Activated CD4-positive, alpha-beta memory T cell treated with anti-CD3 and anti-CD28 coated beads, Interleukin-2, amount 10 ng/mL, durations not matched to agents 7 days and 5 days (primary cell): ENCODE measurements around the gene GSTO2. TPM values are rescaled to one million over a fixed set of nuclear protein-coding genes. Genes with fewer than 3 reads are reported as not detected.

Source experiments
- CTCF ChIA-PET: fragments of 350-600 bp; sonication (Branson Sonifier 250); formaldehyde crosslinking; loops from one replicate; lab custom pipeline; 2021; ENCODE audit warnings: antibody characterized with exemption, inconsistent platforms; lab: Charles Lee
- POLR2A ChIA-PET: fragments of 350-600 bp; sonication (Branson Sonifier 250); formaldehyde crosslinking; loops from one replicate; lab custom pipeline; 2021; ENCODE audit warnings: antibody characterized with exemption; lab: Charles Lee
- DNase-seq: peaks from one replicate; pipeline ENCODE4 v3.0.0-alpha.2; 2020
- H3K27ac Mint-ChIP-seq: one replicate; pipeline ENCODE4 v1.8.0; 2021; ENCODE audit warnings: mild to moderate bottlenecking, mixed read lengths
- H3K27me3 Mint-ChIP-seq: one replicate; pipeline ENCODE4 v1.8.0; 2021; ENCODE audit warnings: mixed read lengths
- H3K36me3 Mint-ChIP-seq: one replicate; pipeline ENCODE4 v1.8.0; 2021; ENCODE audit warnings: low read depth, mixed read lengths
- H3K4me1 Mint-ChIP-seq: one replicate; pipeline ENCODE4 v1.8.0; 2021; ENCODE audit warnings: mixed read lengths
- H3K4me3 Mint-ChIP-seq: one replicate; pipeline ENCODE4 v1.8.0; 2021; ENCODE audit warnings: mild to moderate bottlenecking, mixed read lengths
- H3K9me3 Mint-ChIP-seq: one replicate; pipeline ENCODE4 v1.8.0; 2021; ENCODE audit warnings: mixed read lengths
- total RNA-seq, 2 experiments: library from RNA; stranded (reverse); gene quantifications; one replicate each; pipeline ENCODE4 v1.2.3, GENCODE V29; 2021

GSTO2 gene
- total RNA-seq, 2 experiments from 2014 or later: 0.88 to 1.8 TPM

DNA sequence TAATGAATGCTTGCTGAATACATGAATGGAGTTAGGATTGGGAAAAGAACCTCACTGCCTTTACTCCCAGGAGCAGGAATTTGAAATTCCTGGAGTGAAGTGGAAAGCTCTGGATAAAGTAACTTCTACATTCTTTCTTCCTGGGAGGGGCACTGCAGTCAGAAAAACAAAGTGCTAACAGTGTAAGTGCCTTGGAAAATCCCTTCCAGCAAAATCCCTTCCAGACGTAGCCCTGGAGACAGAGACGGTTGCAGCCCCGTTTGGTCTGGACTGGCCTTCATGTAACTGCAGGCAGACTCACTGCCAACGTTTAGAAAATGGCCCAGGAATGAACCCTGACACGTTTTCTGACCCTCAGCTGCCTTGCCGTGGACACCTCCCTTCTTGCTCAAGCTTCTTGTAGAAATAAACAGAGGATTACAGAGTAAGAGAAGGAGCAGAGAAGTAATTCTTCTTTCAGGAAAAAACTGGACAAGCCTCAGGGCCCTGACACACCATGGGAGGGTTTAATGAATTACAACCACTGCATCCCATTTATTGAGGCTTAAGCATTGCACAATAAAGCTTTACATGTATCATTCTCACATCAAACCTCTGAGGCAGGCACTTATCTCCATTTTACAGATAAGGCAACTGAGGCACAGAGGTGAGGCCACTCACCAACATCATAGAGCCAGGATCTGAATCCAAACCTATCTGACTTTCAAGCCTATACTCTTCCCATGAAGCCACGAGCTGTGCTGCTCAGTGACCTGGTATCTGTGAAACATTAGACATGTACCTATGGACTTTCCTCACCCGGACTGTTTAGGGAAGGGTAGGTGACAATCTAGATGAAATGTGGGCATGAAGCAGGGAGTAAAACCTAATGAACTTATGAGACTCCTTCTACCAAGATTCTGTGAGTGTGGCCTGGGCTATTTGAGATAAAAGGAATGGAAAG, 61.5 kb downstream of the GSTO2 start:
- Mint-ChIP-seq H3K9me3 (no peaks in the 10 kb centered on the region), H3K27ac (peak overlapping the region; percentile 94), H3K4me1 (peaks cover 92% of the 10 kb centered on the region), H3K36me3 (peaks cover 35% of the 10 kb centered on the region), H3K4me3 (no peak overlapping the region), H3K27me3 (no peaks in the 10 kb centered on the region)
- ChIA-PET POLR2A (interaction anchor here (1.4 to 2.8 kb wide), 3 partner anchors 8 to 25 kb away, joined by 5 to 30 read pairs (median 6); partner anchors contain the start of gene ITPRIP), CTCF (interaction anchor here (0.9 to 4.1 kb wide), 7 partner anchors 8 to 39 kb away, joined by 3 to 16 read pairs (median 4); partner anchors contain the start of genes CFAP58 and ITPRIP)
- DNase-seq: no peak

GRCh38 chr10:104331208-104331838, 62.3 kb downstream of the GSTO2 start:
- no peak for DNase-seq
- CTCF ChIA-PET: interaction anchor here (1.2 kb wide), 2 partner anchors 20 to 24 kb away, joined by 4 read pairs; no protein-coding TSS in a partner anchor
- Mint-ChIP-seq H3K4me3 (no peak overlapping the region), H3K9me3 (no peaks in the 10 kb centered on the region), H3K4me1 (peaks cover 91% of the 10 kb centered on the region), H3K27me3 (no peaks in the 10 kb centered on the region), H3K36me3 (peaks cover 36% of the 10 kb centered on the region), H3K27ac (peak overlapping the region; percentile 13)
- POLR2A ChIA-PET: interaction anchor here (1.8 kb wide), 1 partner anchor 10 kb away, joined by 6 read pairs; no protein-coding TSS in a partner anchor

- Mint-ChIP-seq H3K4me1 (peaks cover 81% of the 10 kb centered on the region), H3K27ac (no peak overlapping the region), H3K4me3 (no peak overlapping the region), H3K27me3 (no peaks in the 10 kb centered on the region), H3K9me3 (no peaks in the 10 kb centered on the region), H3K36me3 (peaks cover 37% of the 10 kb centered on the region)
- ChIA-PET POLR2A (no interaction called here), CTCF (interaction anchor here (1.2 kb wide), 1 partner anchor 25 kb away, joined by 4 read pairs; no protein-coding TSS in a partner anchor)
- DNase-seq: no peak
Observed at GRCh38 chr10:104332243-104333031, 63.5 kb downstream of the GSTO2 start.

- ChIA-PET CTCF (interaction anchor here (1.1 to 6.4 kb wide), 2 partner anchors 19 to 27 kb away, joined by 3 to 66 read pairs; no protein-coding TSS in a partner anchor), POLR2A (no interaction called here)
- Mint-ChIP-seq H3K4me1 (peaks cover 74% of the 10 kb centered on the region), H3K27ac (peak overlapping the region; percentile 37), H3K4me3 (no peak overlapping the region), H3K9me3 (no peaks in the 10 kb centered on the region), H3K27me3 (no peaks in the 10 kb centered on the region), H3K36me3 (peaks cover 37% of the 10 kb centered on the region)
- peak; percentile 33 for DNase-seq
Observed at GRCh38 chr10:104333032-104333727, 64.2 kb downstream of the GSTO2 start.

DNA sequence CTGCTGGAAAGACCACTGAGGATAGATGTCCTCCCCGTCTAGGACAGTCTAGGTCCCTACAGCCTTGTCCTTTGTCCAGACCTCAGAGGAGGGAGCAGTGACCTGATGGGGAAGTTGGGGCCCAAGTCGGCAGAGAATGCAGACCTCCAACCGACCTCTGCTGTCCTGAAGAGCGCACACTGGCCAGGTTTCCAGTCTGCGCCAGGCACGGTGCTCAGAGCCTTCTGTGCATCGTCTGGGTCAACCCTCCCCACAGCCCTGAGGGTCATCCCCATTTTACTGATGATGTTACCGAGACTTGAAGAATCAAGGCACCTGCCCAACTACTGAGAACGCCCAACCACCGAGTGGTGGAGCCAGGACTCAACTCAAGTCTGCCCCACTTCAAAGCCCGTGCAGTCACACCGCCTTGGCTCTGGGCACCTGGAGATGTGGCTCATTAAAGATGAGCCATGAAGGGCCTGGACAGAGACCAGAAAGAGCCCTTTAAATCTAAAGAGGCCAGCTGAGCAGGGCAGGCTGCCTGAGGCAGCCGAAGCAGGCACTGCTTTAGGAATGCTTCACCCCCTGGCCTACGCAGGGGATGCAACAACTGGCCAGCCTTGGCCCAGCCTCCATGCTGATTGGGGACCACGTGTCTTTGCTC, 64.9 kb downstream of the GSTO2 start:
- H3K36me3 Mint-ChIP-seq: peaks cover 37% of the 10 kb centered on the region
- H3K27ac Mint-ChIP-seq: peak overlapping the region; percentile 37
- POLR2A ChIA-PET: interaction anchor here (0.8 to 3.1 kb wide), 2 partner anchors 11 to 28 kb away, joined by 4 to 14 read pairs; no protein-coding TSS in a partner anchor
- CTCF ChIA-PET: interaction anchor here (1.0 to 6.4 kb wide), 3 partner anchors 18 to 42 kb away, joined by 3 to 66 read pairs (median 5); no protein-coding TSS in a partner anchor
- no peaks in the 10 kb centered on the region for H3K9me3 Mint-ChIP-seq
- peak; percentile 14 for DNase-seq
- H3K4me1 Mint-ChIP-seq: peaks cover 70% of the 10 kb centered on the region
- no peaks in the 10 kb centered on the region for H3K27me3 Mint-ChIP-seq
- H3K4me3 Mint-ChIP-seq: no peak overlapping the region

DNA sequence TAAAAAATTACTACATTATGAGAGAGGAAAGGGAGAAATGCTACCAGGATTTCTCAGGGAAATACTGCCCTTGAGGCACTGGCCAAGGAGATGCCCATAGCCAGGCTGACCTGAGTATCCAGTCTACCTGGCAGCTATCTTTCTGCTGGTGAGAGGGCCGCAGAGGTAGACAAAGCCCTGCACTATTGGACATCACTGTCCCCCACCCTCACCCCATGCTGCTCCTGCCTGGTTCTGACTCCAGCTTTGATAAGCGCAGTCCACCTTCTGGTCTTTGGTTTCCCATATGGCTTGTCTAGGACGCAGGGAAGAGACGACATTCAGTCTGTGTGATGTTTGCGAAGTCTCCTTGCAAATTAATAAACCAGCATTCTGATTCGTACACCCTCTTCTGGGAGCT, 65.6 kb downstream of the GSTO2 start:
- ChIA-PET CTCF (interaction anchor here (0.7 to 6.4 kb wide), 6 partner anchors 9 to 43 kb away, joined by 3 to 66 read pairs (median 4); partner anchors contain the start of gene CFAP58), POLR2A (interaction anchor here (0.8 to 3.1 kb wide), 3 partner anchors 12 to 28 kb away, joined by 3 to 14 read pairs (median 4); no protein-coding TSS in a partner anchor)
- H3K36me3 Mint-ChIP-seq: peaks cover 37% of the 10 kb centered on the region
- peaks cover 69% of the 10 kb centered on the region for H3K4me1 Mint-ChIP-seq
- H3K27me3 Mint-ChIP-seq: peaks cover under 1% of the 10 kb centered on the region
- no peaks in the 10 kb centered on the region for H3K9me3 Mint-ChIP-seq
- H3K4me3 Mint-ChIP-seq: no peak overlapping the region
- DNase-seq: no peak
- H3K27ac Mint-ChIP-seq: no peak overlapping the region

GRCh38 chr10:104334965-104335650, 66.1 kb downstream of the GSTO2 start:
- H3K4me1 Mint-ChIP-seq: peaks cover 68% of the 10 kb centered on the region
- peak overlapping the region; percentile 64 for H3K4me3 Mint-ChIP-seq
- ChIA-PET CTCF (interaction anchor here (0.7 to 6.4 kb wide), 6 partner anchors 10 to 43 kb away, joined by 3 to 66 read pairs (median 4); partner anchors contain the start of gene CFAP58), POLR2A (interaction anchor here (0.8 to 3.1 kb wide), 4 partner anchors 11 to 29 kb away, joined by 3 to 14 read pairs (median 4); no protein-coding TSS in a partner anchor)
- no peaks in the 10 kb centered on the region for H3K9me3 Mint-ChIP-seq
- no peak overlapping the region for H3K27ac Mint-ChIP-seq
- H3K27me3 Mint-ChIP-seq: peaks cover 4% of the 10 kb centered on the region
- DNase-seq: peak; percentile 15
- H3K36me3 Mint-ChIP-seq: peaks cover 37% of the 10 kb centered on the region

- Mint-ChIP-seq H3K27me3 (peaks cover 8% of the 10 kb centered on the region), H3K4me1 (peaks cover 54% of the 10 kb centered on the region), H3K27ac (peak overlapping the region; percentile 99), H3K9me3 (no peaks in the 10 kb centered on the region), H3K4me3 (peak overlapping the region; percentile 95), H3K36me3 (peaks cover 26% of the 10 kb centered on the region)
- peak; percentile 17 for DNase-seq
- ChIA-PET CTCF (interaction anchor here (0.9 to 6.4 kb wide), 9 partner anchors 12 to 63 kb away, joined by 3 to 66 read pairs (median 7); partner anchors contain the start of gene CFAP58), POLR2A (interaction anchor here (0.8 to 4.5 kb wide), 11 partner anchors 8 to 215 kb away, joined by 3 to 54 read pairs (median 13); partner anchors contain the start of genes CFAP58 and SFR1)
Observed at GRCh38 chr10:104336821-104337467, 68.0 kb downstream of the GSTO2 start.

DNA sequence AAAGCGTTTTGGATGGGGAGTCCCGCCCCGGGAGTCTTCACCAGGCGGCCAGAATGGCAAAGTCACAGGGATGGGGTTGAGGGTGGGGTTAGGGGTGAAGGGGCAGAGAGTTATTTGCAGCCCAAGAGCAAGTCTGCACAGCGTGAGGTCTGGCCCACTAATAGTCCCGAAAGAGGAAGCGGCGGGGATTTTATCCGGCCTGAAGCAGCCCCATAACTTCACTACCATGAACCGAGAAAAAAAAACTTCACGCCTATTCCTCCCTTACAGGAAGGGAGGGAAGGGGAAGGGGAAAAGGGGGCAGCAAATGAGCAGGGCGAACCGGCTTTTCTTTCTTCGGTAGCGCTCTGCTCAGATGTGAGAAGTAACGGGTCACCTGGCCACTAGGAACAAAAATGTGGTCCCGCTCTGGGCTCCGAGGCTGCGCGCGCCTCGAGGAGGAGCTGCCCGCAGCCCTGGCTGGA, 68.6 kb downstream of the GSTO2 start:
- Mint-ChIP-seq H3K27ac (peak overlapping the region; percentile 99), H3K36me3 (peaks cover 25% of the 10 kb centered on the region), H3K9me3 (no peaks in the 10 kb centered on the region), H3K4me3 (peak overlapping the region; percentile 95), H3K27me3 (peaks cover 8% of the 10 kb centered on the region), H3K4me1 (peaks cover 51% of the 10 kb centered on the region)
- ChIA-PET CTCF (interaction anchor here (1.1 to 6.4 kb wide), 12 partner anchors 9 to 64 kb away, joined by 3 to 66 read pairs (median 12); partner anchors contain the start of gene CFAP58), POLR2A (interaction anchor here (1.0 to 4.5 kb wide), 17 partner anchors 8 to 216 kb away, joined by 3 to 54 read pairs (median 9); partner anchors contain the start of genes CFAP58, GSTO1, GSTO2 and SFR1)
- DNase-seq: no peak
